ENCODE data around the gene PSPC1.

Gene PSPC1

DNA sequence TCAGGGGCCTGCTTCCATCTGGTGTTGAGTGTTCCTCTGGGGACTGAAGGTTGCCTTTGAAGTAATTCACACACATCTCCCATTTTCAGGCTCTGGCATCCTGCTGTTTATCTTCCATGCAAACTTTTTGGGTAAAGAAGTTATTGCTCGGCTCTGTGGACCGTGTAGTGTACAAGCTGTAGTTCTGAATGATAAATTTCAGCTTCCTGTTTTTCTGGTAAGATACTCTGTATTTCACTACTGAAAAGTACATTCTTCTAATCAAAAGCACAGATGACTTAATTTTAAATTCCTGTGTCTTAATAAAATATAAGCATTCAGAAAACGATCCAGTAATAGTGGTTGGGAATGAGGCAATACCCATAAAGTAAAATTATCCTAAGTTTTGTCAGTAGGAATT, 112.6 kb downstream of the PSPC1 start:
- no peak for DNase-seq

DNA sequence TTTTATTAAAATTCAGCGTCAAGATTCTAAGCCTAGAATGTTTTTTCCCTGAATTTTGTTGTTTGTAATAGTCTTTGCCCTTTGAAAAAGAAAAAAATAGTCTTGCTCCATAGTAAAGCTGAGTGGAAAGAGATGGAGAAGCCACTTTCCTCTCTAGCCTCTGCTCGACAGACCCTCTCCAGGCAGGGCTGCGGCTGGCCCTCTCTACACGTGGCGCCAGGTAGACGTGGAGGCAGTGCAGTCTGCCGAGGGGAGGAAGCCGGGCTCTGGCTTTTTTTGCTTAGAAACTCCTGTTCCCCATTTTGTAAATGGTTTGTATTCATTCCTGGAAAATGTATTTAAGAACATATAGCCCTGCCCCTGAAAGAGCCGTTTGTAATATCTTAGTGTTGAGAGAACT, 114.0 kb downstream of the PSPC1 start:
- DNase-seq, result no peak

DNA sequence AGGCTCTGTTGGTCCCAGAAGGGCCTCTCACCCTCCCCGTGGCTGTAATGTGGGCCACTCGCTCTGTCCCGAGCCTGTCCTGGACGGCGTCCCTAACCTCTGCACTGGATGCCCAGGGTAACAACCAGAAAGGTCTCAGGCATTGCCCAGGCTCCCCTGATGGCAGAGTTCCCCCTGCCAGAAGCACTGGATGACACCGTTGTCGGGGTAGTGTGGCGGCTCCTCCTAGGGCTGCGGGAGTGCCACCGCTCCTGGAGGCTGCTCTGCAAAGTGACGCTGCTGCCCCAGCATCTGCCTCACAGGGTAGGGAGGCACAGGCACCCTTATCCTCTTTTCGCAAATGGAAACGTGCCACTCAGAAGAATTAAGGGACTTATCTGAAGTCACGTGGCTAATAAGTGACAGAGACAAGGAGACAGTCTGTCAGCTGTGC, 117.3 kb downstream of the PSPC1 start:
- DNase-seq, result no peak

DNA sequence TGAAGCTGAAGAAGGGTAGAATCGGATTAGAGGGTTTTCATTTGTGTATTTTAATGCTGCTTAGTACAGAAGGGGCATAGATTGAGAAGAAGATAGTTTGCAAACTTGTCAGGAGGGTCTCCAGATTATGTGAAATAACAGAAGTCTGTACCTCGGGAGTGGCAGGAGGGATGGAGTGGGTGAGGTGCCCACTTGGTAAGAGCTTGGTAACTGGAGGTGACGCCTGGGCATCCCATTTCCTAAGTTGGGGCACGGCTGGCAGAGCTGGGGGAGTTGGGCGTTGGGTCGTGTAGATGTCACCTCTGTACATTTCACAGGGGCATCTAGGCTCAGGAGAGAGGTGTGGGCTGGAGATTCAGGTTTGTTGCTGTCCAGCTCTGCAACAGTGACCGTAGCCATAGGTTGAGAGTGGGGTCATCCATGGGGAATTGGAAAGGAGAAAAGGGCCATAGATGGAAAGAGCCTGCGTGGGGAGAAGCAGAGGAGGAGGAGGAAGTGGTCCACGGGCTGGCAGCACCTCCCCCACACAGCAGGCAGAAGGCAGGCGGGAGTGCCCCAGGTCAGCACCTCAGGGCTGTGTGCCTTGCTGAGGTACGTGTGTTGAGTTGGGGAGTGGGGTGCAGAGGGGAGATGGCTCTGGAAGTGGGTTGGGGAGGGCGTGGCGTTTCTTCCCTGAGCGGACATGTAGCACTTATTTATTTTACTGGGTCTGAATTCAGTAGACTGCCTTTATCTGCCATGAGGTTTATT, 118.1 kb downstream of the PSPC1 start:
- no peak for DNase-seq

DNA sequence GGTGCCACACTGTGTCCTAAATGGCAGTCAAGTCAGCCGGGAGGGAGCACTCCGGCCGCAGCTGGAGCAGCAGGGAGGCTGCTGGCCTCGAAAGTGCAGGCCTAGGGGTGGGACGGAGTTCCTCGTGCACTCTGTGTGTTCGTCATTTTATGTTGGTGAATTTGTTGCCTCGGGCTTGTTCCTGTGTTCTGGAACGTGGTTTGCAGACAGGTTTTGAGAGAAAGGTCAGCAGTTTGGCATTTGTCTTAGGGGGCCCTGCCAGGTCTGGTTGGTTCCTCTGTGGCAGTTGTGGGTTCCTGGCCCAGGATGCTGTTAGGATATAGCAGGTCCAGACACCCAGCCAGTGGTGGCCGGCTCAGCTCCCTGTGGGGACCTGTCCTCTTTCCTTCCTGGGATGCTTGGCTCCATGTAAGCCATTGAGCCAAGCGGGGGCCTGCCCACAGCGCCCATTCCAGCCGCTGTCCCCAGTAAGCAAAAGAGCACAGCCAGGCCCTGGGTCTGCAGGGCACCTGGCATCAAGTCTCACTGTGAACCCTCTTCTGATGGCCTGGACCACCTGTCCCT, 119.2 kb downstream of the PSPC1 start:
- no peak for DNase-seq

DNA sequence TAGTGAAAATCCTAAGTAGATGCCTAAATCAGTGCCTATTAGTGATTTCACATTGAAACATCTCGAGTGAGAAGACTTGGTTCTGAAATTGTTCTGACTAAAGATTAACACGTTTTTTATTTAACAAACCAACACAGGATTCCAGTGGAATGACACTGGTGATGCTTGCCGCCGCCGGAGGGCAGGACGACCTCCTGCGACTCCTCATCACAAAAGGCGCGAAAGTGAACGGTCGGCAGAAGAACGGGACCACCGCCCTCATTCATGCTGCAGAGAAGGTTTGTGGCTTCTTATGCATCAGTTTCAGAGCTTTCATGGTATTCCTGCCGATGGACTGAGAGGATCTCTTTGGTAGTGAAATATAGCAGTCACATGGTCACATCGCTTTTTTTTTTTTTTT, 121.2 kb downstream of the PSPC1 start:
- no peak for DNase-seq

DNA sequence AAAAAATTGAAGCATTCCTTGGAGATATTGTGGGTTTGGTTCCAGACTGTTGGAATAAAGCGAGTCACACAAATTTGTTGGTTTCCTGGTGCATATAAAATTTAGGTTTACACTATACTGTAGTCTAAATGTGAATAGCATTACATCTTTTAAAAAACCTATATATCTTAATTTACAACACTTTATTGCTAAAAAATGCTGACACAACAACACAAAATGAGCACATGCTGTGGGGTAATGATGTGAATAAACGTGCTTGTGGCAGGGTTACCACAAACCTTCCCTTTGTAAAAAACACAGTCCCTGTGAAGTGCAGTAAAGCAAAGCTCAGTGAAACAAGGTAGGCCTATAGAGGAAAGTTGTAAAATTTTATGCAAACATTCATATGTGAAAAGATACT, 121.6 kb downstream of the PSPC1 start:
- DNase-seq, result no peak

DNA sequence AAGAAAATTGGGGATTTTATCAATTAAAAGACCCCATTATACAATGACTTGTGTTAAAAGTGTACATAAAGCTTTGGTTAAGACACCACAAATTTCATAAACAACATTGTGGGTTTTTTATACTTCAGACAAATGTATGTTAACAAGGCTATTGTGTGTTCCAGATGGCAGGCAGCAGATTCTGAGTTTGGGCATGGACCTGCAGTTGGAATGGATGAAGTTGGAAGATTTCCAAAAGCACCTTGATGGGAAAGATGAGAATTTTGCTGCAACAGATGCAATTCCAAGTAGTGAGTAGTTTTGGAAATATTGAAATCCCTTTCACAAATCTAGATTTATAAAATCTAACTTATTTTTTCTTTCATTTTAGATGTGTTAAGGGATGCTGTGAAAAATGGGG, 123.9 kb downstream of the PSPC1 start:
- DNase-seq, result no peak

DNA sequence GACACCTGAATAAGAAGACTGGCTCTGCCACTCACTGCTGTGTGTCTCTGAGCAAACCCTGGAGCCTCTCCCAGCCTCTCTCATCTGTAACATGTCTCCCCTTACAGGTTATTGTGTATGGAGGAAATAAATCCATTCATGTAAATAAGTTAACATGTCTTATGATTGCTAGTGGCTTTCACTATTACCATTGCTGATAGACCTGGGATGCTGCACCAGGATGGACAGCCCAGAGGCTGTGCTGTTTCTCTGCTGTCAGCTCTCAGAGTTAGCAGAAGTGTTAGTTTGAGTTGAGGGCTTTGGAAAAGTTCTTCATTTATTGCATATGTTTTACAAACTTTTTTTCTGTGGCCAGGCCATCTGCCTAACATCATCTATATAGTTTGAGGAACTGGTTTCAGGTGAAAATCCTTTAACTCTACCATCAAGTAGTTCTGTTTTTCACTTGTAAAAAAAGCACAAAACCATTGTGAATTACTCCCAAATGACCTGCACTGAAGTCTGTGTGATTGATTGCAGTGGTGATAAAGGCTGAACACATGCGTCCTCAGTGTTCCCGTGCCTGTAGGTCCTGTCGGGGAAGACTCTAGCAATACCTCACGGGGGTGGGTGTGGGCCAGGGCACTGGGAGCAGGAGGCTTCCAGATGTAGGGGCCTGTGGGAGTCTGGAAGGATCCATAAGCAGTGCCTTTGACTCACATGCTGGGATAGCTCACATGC, 124.7 kb downstream of the PSPC1 start:
- no peak for DNase-seq

Measured in stimulated activated naive CD4-positive, alpha-beta T cell treated with Interleukin-2 at 50 U/mL for 16 hours (primary cell).